ENCODE data around the gene HIPK2. TPM values are rescaled to one million over a fixed set of nuclear protein-coding genes. Genes with fewer than 3 reads are reported as not detected.

The HIPK2 gene
- total and polyA plus RNA-seq, 2 experiments from 2014 or later, result 7.3 to 16.9 TPM

DNA sequence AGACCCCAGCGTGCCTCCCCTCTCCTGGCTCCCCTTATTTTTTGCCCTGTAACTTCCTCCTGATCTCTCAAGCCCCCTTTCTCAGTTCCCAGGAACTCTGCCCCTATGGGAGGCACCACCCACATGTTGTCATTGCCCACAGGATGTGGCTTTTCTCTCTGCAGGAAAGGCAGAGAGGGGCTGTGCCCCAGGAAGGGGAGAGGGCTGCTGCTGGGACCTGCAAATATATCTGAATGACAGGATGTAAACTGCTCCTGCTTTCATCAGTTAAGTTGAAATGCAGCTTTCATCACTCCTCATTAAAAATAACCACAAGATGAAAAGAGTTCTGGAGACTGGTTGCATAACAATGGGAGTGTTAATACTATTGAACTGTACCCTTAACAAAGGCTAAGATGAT, 151.0 kb downstream of the HIPK2 start:
- Histone ChIP-seq H3F3A (replicated peaks; ENCODE audit: low read depth) (no peaks in the 10 kb centered on the region), H3K4me1 (ENCODE audit: insufficient read depth) (peaks cover 3% of the 10 kb centered on the region; the same call in 1 of the 2 replicates), H3K27ac (ENCODE audit: low read depth) (no peak overlapping the region), H3K4me3 (no peak overlapping the region), H3K27me3 (ENCODE audit: insufficient read depth) (no peaks in the 10 kb centered on the region), H3K36me3 (ENCODE audit: insufficient read depth) (no peaks in the 10 kb centered on the region), H3K9me2 (ENCODE audit: insufficient read depth) (no peaks in the 10 kb centered on the region), H4K20me1 (replicated peaks; ENCODE audit: insufficient read depth) (no peaks in the 10 kb centered on the region), H3K4me2 (no peak overlapping the region), H3K79me2 (replicated peaks; ENCODE audit: insufficient read depth) (no peaks in the 10 kb centered on the region), H2AFZ (no peak overlapping the region)
- TF ChIP-seq NANOG (IDR thresholded peaks at IDR 0.05; ENCODE audit: borderline replicate concordance), result no peak
- no peak for TF ChIP-seq ZNF114 (CRISPR knock-in tag; IDR thresholded peaks at IDR 0.05)
- no peak for TF ChIP-seq JUNB (IDR thresholded peaks at IDR 0.05; ENCODE audit: unreplicated experiment)
- no peak for TF ChIP-seq POLR2AphosphoS5 (IDR thresholded peaks at IDR 0.05; ENCODE audit: low read depth)
- no peak for TF ChIP-seq CREB1 (CRISPR knock-in tag; IDR thresholded peaks at IDR 0.05; ENCODE audit: low read depth)
- TF ChIP-seq ZNF331 (CRISPR knock-in tag; IDR thresholded peaks at IDR 0.05; ENCODE audit: low read depth), result no peak
- TF ChIP-seq EZH2 (IDR thresholded peaks at IDR 0.05; ENCODE audit: low read depth, unreplicated experiment), result no peak
- TF ChIP-seq ZNF462 (CRISPR knock-in tag; IDR thresholded peaks at IDR 0.05), result no peak
- TF ChIP-seq, protein P1, sequence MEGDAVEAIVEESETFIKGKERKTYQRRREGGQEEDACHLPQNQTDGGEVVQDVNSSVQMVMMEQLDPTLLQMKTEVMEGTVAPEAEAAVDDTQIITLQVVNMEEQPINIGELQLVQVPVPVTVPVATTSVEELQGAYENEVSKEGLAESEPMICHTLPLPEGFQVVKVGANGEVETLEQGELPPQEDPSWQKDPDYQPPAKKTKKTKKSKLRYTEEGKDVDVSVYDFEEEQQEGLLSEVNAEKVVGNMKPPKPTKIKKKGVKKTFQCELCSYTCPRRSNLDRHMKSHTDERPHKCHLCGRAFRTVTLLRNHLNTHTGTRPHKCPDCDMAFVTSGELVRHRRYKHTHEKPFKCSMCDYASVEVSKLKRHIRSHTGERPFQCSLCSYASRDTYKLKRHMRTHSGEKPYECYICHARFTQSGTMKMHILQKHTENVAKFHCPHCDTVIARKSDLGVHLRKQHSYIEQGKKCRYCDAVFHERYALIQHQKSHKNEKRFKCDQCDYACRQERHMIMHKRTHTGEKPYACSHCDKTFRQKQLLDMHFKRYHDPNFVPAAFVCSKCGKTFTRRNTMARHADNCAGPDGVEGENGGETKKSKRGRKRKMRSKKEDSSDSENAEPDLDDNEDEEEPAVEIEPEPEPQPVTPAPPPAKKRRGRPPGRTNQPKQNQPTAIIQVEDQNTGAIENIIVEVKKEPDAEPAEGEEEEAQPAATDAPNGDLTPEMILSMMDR (conservative IDR thresholded peaks at IDR 0.05; ENCODE audit: low read depth in 2 of 2), result no peak
- TF ChIP-seq, protein P2, sequence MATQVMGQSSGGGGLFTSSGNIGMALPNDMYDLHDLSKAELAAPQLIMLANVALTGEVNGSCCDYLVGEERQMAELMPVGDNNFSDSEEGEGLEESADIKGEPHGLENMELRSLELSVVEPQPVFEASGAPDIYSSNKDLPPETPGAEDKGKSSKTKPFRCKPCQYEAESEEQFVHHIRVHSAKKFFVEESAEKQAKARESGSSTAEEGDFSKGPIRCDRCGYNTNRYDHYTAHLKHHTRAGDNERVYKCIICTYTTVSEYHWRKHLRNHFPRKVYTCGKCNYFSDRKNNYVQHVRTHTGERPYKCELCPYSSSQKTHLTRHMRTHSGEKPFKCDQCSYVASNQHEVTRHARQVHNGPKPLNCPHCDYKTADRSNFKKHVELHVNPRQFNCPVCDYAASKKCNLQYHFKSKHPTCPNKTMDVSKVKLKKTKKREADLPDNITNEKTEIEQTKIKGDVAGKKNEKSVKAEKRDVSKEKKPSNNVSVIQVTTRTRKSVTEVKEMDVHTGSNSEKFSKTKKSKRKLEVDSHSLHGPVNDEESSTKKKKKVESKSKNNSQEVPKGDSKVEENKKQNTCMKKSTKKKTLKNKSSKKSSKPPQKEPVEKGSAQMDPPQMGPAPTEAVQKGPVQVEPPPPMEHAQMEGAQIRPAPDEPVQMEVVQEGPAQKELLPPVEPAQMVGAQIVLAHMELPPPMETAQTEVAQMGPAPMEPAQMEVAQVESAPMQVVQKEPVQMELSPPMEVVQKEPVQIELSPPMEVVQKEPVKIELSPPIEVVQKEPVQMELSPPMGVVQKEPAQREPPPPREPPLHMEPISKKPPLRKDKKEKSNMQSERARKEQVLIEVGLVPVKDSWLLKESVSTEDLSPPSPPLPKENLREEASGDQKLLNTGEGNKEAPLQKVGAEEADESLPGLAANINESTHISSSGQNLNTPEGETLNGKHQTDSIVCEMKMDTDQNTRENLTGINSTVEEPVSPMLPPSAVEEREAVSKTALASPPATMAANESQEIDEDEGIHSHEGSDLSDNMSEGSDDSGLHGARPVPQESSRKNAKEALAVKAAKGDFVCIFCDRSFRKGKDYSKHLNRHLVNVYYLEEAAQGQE (IDR thresholded peaks at IDR 0.05; ENCODE audit: unreplicated experiment), result no peak
- TF ChIP-seq STAT1 (IDR thresholded peaks at IDR 0.05; ENCODE audit: unreplicated experiment), result no peak
- TF ChIP-seq ETS1 (IDR thresholded peaks at IDR 0.05), result no peak
- no peak for TF ChIP-seq EZH2phosphoT487 (IDR thresholded peaks at IDR 0.05; ENCODE audit: unreplicated experiment)
- Mint-ChIP-seq H3K36me3 (ENCODE audit: low read depth) (peaks cover 25% of the 10 kb centered on the region), H3K4me3 (no peak overlapping the region), H3K4me1 (peaks cover 10% of the 10 kb centered on the region), H3K9me3 (no peaks in the 10 kb centered on the region; the same call in 2 of the 3 replicates), H3K27ac (peak overlapping the region; percentile 50), H3K27me3 (ENCODE audit: insufficient read depth, low read depth, poor library complexity) (peaks cover 6% of the 10 kb centered on the region)
- no peak for ATAC-seq
- DNase-seq (ENCODE audit: low spot score), result no peak

Measured in GM23338 (cell line).